A549 treated with RU486 at 1 μM for 4 hours (cell line): ENCODE data around the gene TUT4. TPM values are rescaled to one million over a fixed set of nuclear protein-coding genes. Genes with fewer than 3 reads are reported as not detected.

ENCODE experiments used
- total RNA-seq: library from RNA; stranded (reverse); fragments of 200-300 nt; extraction: Qiagen RNA extraction; gene quantifications from 5 replicates; pipeline ENCODE4 v1.2.3, GENCODE V29; 2022; ENCODE audit warnings: low read depth

The TUT4 gene, protein sequence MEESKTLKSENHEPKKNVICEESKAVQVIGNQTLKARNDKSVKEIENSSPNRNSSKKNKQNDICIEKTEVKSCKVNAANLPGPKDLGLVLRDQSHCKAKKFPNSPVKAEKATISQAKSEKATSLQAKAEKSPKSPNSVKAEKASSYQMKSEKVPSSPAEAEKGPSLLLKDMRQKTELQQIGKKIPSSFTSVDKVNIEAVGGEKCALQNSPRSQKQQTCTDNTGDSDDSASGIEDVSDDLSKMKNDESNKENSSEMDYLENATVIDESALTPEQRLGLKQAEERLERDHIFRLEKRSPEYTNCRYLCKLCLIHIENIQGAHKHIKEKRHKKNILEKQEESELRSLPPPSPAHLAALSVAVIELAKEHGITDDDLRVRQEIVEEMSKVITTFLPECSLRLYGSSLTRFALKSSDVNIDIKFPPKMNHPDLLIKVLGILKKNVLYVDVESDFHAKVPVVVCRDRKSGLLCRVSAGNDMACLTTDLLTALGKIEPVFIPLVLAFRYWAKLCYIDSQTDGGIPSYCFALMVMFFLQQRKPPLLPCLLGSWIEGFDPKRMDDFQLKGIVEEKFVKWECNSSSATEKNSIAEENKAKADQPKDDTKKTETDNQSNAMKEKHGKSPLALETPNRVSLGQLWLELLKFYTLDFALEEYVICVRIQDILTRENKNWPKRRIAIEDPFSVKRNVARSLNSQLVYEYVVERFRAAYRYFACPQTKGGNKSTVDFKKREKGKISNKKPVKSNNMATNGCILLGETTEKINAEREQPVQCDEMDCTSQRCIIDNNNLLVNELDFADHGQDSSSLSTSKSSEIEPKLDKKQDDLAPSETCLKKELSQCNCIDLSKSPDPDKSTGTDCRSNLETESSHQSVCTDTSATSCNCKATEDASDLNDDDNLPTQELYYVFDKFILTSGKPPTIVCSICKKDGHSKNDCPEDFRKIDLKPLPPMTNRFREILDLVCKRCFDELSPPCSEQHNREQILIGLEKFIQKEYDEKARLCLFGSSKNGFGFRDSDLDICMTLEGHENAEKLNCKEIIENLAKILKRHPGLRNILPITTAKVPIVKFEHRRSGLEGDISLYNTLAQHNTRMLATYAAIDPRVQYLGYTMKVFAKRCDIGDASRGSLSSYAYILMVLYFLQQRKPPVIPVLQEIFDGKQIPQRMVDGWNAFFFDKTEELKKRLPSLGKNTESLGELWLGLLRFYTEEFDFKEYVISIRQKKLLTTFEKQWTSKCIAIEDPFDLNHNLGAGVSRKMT (N-terminal part only)
- 14.9 to 20.3 TPM (median 17.6 TPM) in 5 replicates for total RNA-seq

GRCh38 chr1:52552505-52553361 is at the start of gene TUT4:
Gene TUT4, minus strand, starts transcription at chr1:52553092. Its CDS starts 26,812 bp downstream, at chr1:52526280.

GRCh38 chr1:52601991-52602855 is 49.3 kb upstream of the TUT4 start, which contains the start of gene GPX7:
Gene GPX7, plus strand, starts transcription at chr1:52602371. Its CDS starts 39 bp downstream, at chr1:52602410.

GRCh38 chr1:52404116-52404974 is 148.5 kb downstream of the TUT4 start, which contains the start of the genes ORC1 and PRPF38A:
Gene ORC1, minus strand, starts transcription at chr1:52404423. Its CDS starts 2,200 bp downstream, at chr1:52402223.
Gene PRPF38A, plus strand, starts transcription at chr1:52404602. Its CDS starts 148 bp downstream, at chr1:52404750.

Other genes starting within 250 kb of the TUT4 start
- gene CC2D1B, start 186.9 kb downstream of the TUT4 start, total RNA-seq, result 13.5 to 16.9 TPM (median 15.4 TPM) in 5 replicates
- gene ORC1, start 148.7 kb downstream of the TUT4 start, total RNA-seq, result 17.8 to 22.3 TPM (median 19.8 TPM) in 5 replicates
- 16.6 to 20.6 TPM (median 20.2 TPM) in 5 replicates for gene PRPF38A, start 148.5 kb downstream of the TUT4 start, total RNA-seq
- 0.10 TPM in 1 of 5 replicates, not detected in the others for gene GPX7, start 49.3 kb upstream of the TUT4 start, total RNA-seq
- not detected in 5 replicates for gene SHISAL2A, start 80.1 kb upstream of the TUT4 start, total RNA-seq
- gene COA7, start 145.3 kb upstream of the TUT4 start, total RNA-seq, result 18.3 to 22.6 TPM (median 20.9 TPM) in 5 replicates
- 1.9 to 5.3 TPM (median 4.6 TPM) in 5 replicates for gene ZYG11B, start 173.4 kb upstream of the TUT4 start, total RNA-seq